Measurements from ENCODE around the gene TMEM184A.

The TMEM184A gene

GRCh38 chr7:1499367-1500029 lies 56.5 kb downstream of the TMEM184A start:
- DNase-seq, result no peak

- no peak for DNase-seq
Observed at GRCh38 chr7:1498370-1499305, 57.4 kb downstream of the TMEM184A start.

GRCh38 chr7:1497293-1497927 lies 58.6 kb downstream of the TMEM184A start:
- no peak for DNase-seq

- no peak for DNase-seq
Observed at GRCh38 chr7:1496531-1497292, 59.3 kb downstream of the TMEM184A start.

- no peak for DNase-seq
Observed at GRCh38 chr7:1495564-1496242, 60.3 kb downstream of the TMEM184A start.

- DNase-seq, result no peak
Observed at GRCh38 chr7:1494866-1495563, 61.0 kb downstream of the TMEM184A start.

- DNase-seq, result no peak
Observed at GRCh38 chr7:1494447-1494846, 61.6 kb downstream of the TMEM184A start.

- DNase-seq, result no peak
Observed at GRCh38 chr7:1493571-1493970, 62.4 kb downstream of the TMEM184A start.

- no peak for DNase-seq
Observed at GRCh38 chr7:1493129-1493528, 62.9 kb downstream of the TMEM184A start.

- no peak for DNase-seq
Observed at GRCh38 chr7:1492640-1493039, 63.4 kb downstream of the TMEM184A start.
